SH-SY5Y (cell line): ENCODE data around the gene TXK.

Experiments used
- GATA2 ChIP-seq: IDR thresholded peaks from 2 replicates; pipeline ENCODE4 v1.6.1; 2011; ENCODE audit warnings: mild to moderate bottlenecking, low read depth, low read length
- GATA3 ChIP-seq: IDR thresholded peaks from 2 replicates; pipeline ENCODE4 v1.6.1; 2011; ENCODE audit warnings: low read depth, mild to moderate bottlenecking, low read length, moderate library complexity

DNA sequence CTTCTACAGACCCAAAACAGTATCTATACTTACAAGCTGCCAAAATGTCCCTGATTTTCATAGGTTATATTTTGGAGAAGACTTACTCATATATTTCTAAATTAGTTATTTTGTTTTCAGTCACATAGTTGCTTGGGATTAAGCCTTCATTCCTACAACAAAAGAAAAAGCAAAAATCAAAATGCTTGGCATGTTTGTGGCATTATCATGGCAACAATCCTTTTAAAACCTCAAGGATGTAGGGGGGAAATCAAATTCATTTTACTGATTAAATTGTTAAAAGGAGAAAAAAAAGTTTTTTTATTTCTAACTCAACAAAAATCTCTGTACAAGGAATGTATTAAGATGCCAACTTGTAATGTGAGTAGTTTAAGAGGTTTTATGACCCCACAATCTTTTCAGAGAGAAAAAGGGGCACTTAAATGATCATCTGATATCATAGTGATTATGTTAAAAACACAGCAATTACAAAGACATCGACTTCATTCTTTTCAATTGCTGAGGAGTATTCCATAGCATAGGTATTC lies 23.5 kb downstream of the TXK start:
- TF ChIP-seq GATA2, result no peak
- no peak for TF ChIP-seq GATA3
